ENCODE results near the gene ERG. TPM values are rescaled to one million over a fixed set of nuclear protein-coding genes. Genes with fewer than 3 reads are reported as not detected.

The ERG gene
- total and polyA plus RNA-seq, 2 of the 13 experiments (the other 11 are each of a cell fraction or from before 2014, with no cell fraction given): not detected

- TF ChIP-seq CERS6 (CRISPR knock-in tag; IDR thresholded peaks at IDR 0.05) (no peak), ZFP37 (CRISPR knock-in tag; IDR thresholded peaks at IDR 0.05; ENCODE audit: borderline replicate concordance) (no peak), SUZ12 (IDR thresholded peaks at IDR 0.05; ENCODE audit: low read depth, low read length) (no peak)
These were observed 58.3 kb downstream of the ERG start (continued) for GRCh38 chr21:38439957-38440356.

GRCh38 chr21:38439426-38439825 is 58.9 kb downstream of the ERG start:
- no peak for DNase-seq (ENCODE audit: low spot score)
- Histone ChIP-seq H3K9ac (ENCODE audit: insufficient read depth, low read depth, low read length) (no peak overlapping the region), H3K27ac (ENCODE audit: extremely low read length, insufficient read depth, low read length) (no peak overlapping the region), H3K27me3 (ENCODE audit: control insufficient read depth in 1 of 2, insufficient read depth in 2 of 2, low read length in 2 of 2) (peaks cover 0 to 6% of the 10 kb centered on the region in 2 experiments; a peak in 1 of 5 replicates), H2AFZ (ENCODE audit: low read length) (no peak overlapping the region), H3K36me3 (replicated peaks in 1 of 2; ENCODE audit: control insufficient read depth in 1 of 2, insufficient read depth in 2 of 2, low read length in 2 of 2) (no peaks in the 10 kb centered on the region), H4K20me1 (ENCODE audit: insufficient read depth, low read length) (no peaks in the 10 kb centered on the region), H3K79me2 (ENCODE audit: insufficient read depth, low read length) (no peaks in the 10 kb centered on the region), H3K4me1 (ENCODE audit: insufficient read depth, low read length) (no peaks in the 10 kb centered on the region), H3K4me3 (replicated peaks in 1 of 3; ENCODE audit: insufficient read depth in 1 of 3, low read depth in 2 of 3, low read length in 3 of 3) (no peak overlapping the region), H3K9me3 (ENCODE audit: low read length) (no peaks in the 10 kb centered on the region), H3K4me2 (ENCODE audit: low read depth, low read length) (no peak overlapping the region)
- intact Hi-C loops (cut with micrococcal nuclease; ENCODE audit: unreplicated experiment) (no loop called here), in situ Hi-C loops (cut with HindIII; ENCODE audit: extremely low pct_ligation_motif_present, low pct_unique_long_range_greater_than_20kb) (no loop called here)
- ChIA-PET POLR2A (no interaction called here), CTCF (ENCODE audit: low intra/inter-chr PET ratio, low total read pairs) (no interaction called here)
- no peak for FAIRE-seq
- no peak for ATAC-seq
- TF ChIP-seq ZNF563 (CRISPR knock-in tag; IDR thresholded peaks at IDR 0.05) (no peak), NONO (IDR thresholded peaks at IDR 0.05) (no peak), NONO (CRISPR knock-in tag; conservative IDR thresholded peaks at IDR 0.05) (no peak), ZBTB7A (CRISPR knock-in tag; IDR thresholded peaks at IDR 0.05) (no peak), GABPA (IDR thresholded peaks at IDR 0.05; ENCODE audit: low read depth, low read length) (no peak), GABPA (CRISPR knock-in tag; IDR thresholded peaks at IDR 0.05; ENCODE audit: low read depth) (no peak), ZNF790 (CRISPR knock-in tag; IDR thresholded peaks at IDR 0.05; ENCODE audit: borderline replicate concordance) (no peak), ERF (CRISPR knock-in tag; IDR thresholded peaks at IDR 0.05) (no peak)
- BruUV-seq (replicated peaks): no TSS peak
- WGBS (ENCODE audit: low lambda C conversion rate): 25% methylated on average over 6 of the region's 6 CpGs

All from HepG2 (cell line).